B cell (primary cell): Measurements from ENCODE around the gene TIMM23B.
"Not testable (repeated sequence)": the region's sequence is repeated elsewhere in the genome, so short reads cannot be mapped to it uniquely, and the experiment has no call there.

ENCODE experiments used
- CTCF ChIP-seq: fragments of 200-600 bp; IDR thresholded peaks from one replicate; pipeline ENCODE4 v1.8.0; 2022; ENCODE audit warnings: antibody characterized with exemption, mild to moderate bottlenecking
- EZH2 ChIP-seq: IDR thresholded peaks from 2 replicates; pipeline ENCODE4 v1.6.1; 2012; ENCODE audit warnings: borderline replicate concordance, low read depth, mild to moderate bottlenecking, moderate library complexity, low read length; ENCODE audit not compliant: insufficient read depth, poor library complexity, severe bottlenecking

GRCh38 chr10:49923572-49923971 lies 18.3 kb upstream of the TIMM23B start:
- TF ChIP-seq CTCF, EZH2: not testable (repeated sequence)
